ENCODE data around the gene FHIT.

- TF ChIP-seq, protein P1, sequence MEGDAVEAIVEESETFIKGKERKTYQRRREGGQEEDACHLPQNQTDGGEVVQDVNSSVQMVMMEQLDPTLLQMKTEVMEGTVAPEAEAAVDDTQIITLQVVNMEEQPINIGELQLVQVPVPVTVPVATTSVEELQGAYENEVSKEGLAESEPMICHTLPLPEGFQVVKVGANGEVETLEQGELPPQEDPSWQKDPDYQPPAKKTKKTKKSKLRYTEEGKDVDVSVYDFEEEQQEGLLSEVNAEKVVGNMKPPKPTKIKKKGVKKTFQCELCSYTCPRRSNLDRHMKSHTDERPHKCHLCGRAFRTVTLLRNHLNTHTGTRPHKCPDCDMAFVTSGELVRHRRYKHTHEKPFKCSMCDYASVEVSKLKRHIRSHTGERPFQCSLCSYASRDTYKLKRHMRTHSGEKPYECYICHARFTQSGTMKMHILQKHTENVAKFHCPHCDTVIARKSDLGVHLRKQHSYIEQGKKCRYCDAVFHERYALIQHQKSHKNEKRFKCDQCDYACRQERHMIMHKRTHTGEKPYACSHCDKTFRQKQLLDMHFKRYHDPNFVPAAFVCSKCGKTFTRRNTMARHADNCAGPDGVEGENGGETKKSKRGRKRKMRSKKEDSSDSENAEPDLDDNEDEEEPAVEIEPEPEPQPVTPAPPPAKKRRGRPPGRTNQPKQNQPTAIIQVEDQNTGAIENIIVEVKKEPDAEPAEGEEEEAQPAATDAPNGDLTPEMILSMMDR (IDR thresholded peaks at IDR 0.05; ENCODE audit: insufficient read depth, low read length, poor library complexity, severe bottlenecking) = no peak
- no peak for TF ChIP-seq EZH2phosphoT487 (conservative IDR thresholded peaks at IDR 0.05; ENCODE audit: low read length)
Observed at GRCh38 chr3:60803216-60804173, 447.8 kb downstream of the FHIT start.
